GM13977 (cell line): ENCODE data around the gene VWCE.

Experiments used
- DNase-seq: peaks from one replicate; pipeline ENCODE4 v3.0.0; 2012; ENCODE audit warnings: low spot score
- CTCF ChIP-seq: IDR thresholded peaks from 2 replicates; pipeline ENCODE4 v1.5.1; 2012; ENCODE audit warnings: mild to moderate bottlenecking, control low read depth; ENCODE audit not compliant: insufficient read depth; ENCODE audit errors: extremely low read depth, missing control alignments
- in situ Hi-C: fragments of 300-500 bp; cut with MboI; formaldehyde crosslinking; loops from one replicate; pipeline ENCODE4 v1.12.0; 2022; ENCODE audit warnings: low sequenced_read_pairs, low pct_unique_long_range_greater_than_20kb, mixed read lengths, inconsistent platforms; ENCODE audit not compliant: unreplicated experiment

VWCE gene

GRCh38 chr11:61327669-61328071, 32.6 kb upstream of the VWCE start:
- TF ChIP-seq CTCF, result no peak
- in situ Hi-C loops, result no loop called here
- DNase-seq, result no peak

- in situ Hi-C loops, result no loop called here
Measured at GRCh38 chr11:61325649-61326414, 30.7 kb upstream of the VWCE start.

GRCh38 chr11:61315260-61315659, 20.1 kb upstream of the VWCE start:
- DNase-seq, result no peak
- TF ChIP-seq CTCF, result no peak
- in situ Hi-C loops, result no loop called here

More at GRCh38 chr11:61325649-61326414, 30.7 kb upstream of the VWCE start:
- no peak for DNase-seq
- TF ChIP-seq CTCF, result no peak

GRCh38 chr11:61310749-61311148, 15.6 kb upstream of the VWCE start:
- in situ Hi-C loops, result no loop called here
- DNase-seq, result no peak
- TF ChIP-seq CTCF, result no peak

- in situ Hi-C loops, result no loop called here
Measured at GRCh38 chr11:61309739-61310138, 14.6 kb upstream of the VWCE start.

GRCh38 chr11:61309141-61309540, 14.0 kb upstream of the VWCE start:
- no peak for TF ChIP-seq CTCF
- in situ Hi-C loops, result no loop called here

More at GRCh38 chr11:61309739-61310138, 14.6 kb upstream of the VWCE start:
- DNase-seq, result no peak
- TF ChIP-seq CTCF, result no peak

More at GRCh38 chr11:61309141-61309540, 14.0 kb upstream of the VWCE start:
- no peak for DNase-seq
